Kidney (tissue), 14 donors: ENCODE data around the gene MED14. TPM values are rescaled to one million over a fixed set of nuclear protein-coding genes. Genes with fewer than 3 reads are reported as not detected.
A peak's percentile ranks its signal among the peaks of the same experiment; 100 is the strongest.

Experiments
- DNase-seq, 5 donors: peaks; one replicate each; pipeline ENCODE4 v3.0.0-alpha.2; 2013 to 2020
- FAIRE-seq: peaks from 2 replicates; lab custom pipeline; 2012; peaks lifted over from hg19 to GRCh38; lab: Jason Lieb, UNC
- H3K27ac ChIP-seq, 2 donors: one replicate each; pipeline ENCODE4 v1.7.0; 2013; ENCODE audit warnings: low read depth in 2 of 2, low read length in 2 of 2, inconsistent platforms in 1 of 2
- H3K27me3 ChIP-seq: one replicate; pipeline ENCODE4 v1.7.1; 2013; ENCODE audit warnings: low read length, inconsistent platforms; ENCODE audit not compliant: control insufficient read depth, insufficient read depth
- H3K36me3 ChIP-seq, 3 donors: one replicate each; pipeline versions ENCODE4 v1.7.0 to v1.7.1; 2013; ENCODE audit warnings: low read length in 3 of 3, control low read depth in 1 of 3, inconsistent platforms in 1 of 3; ENCODE audit not compliant: insufficient read depth in 3 of 3, control insufficient read depth in 2 of 3
- H3K4me1 ChIP-seq, 3 donors: one replicate each; pipeline versions ENCODE4 v1.7.0 to v1.7.1; 2013; ENCODE audit warnings: low read length in 3 of 3, inconsistent platforms in 1 of 3, low read depth in 1 of 3; ENCODE audit not compliant: control insufficient read depth in 2 of 3, insufficient read depth in 2 of 3
- H3K4me3 ChIP-seq, 3 donors: one replicate each; pipeline versions ENCODE4 v1.7.0 to v1.8.1; 2013; ENCODE audit warnings: low read length in 3 of 3, control low read depth in 1 of 3, inconsistent platforms in 1 of 3
- H3K9ac ChIP-seq, 3 donors: one replicate each; pipeline versions ENCODE4 v1.7.0 to v1.7.1; 2013; ENCODE audit warnings: low read length in 3 of 3, control low read depth in 1 of 3, inconsistent platforms in 1 of 3
- H3K9me3 ChIP-seq, 3 donors: one replicate each; pipeline versions ENCODE4 v1.7.0 to v1.7.1; 2013; ENCODE audit warnings: low read length in 3 of 3, control low read depth in 1 of 3, inconsistent platforms in 1 of 3; ENCODE audit not compliant: control insufficient read depth in 2 of 3, insufficient read depth in 1 of 3
- intact Hi-C: fragments of 100-400 bp; cut with DNase I; formaldehyde crosslinking; loops from one replicate; pipeline ENCODE4 v1.11.1; 2022
- polyA plus RNA-seq: library from polyadenylated mRNA; stranded (reverse); fragments of 350-450 nt; fragmentation: Illumina TruSeq; extraction: RNeasy Lipid Tissue Mini Kit (QIAGEN cat#74804); gene quantifications from one replicate; pipeline ENCODE4 v1.2.3, GENCODE V29; 2014; ENCODE audit warnings: low read depth, low replicate concordance; ENCODE audit not compliant: insufficient read depth
- total RNA-seq: library from RNA; stranded (reverse); fragmentation: NEBNext Ultra II Directional; extraction: Animal tissue kit (Norgen Biotek cat#: 25700); gene quantifications from one replicate; pipeline ENCODE4 v1.2.1, GENCODE V29; 2021
- TF ChIP-seq, protein P1 (sequence below): IDR thresholded peaks from 3 replicates; pipeline ENCODE4 v1.5.1; 2012; ENCODE audit warnings: mild to moderate bottlenecking, moderate library complexity, borderline replicate concordance; ENCODE audit not compliant: insufficient read depth; ENCODE audit errors: extremely low read depth
- donor health status: control.
- donor health status: control.
- donor health status: control.
- donor health status: control.
- donor health status: control.
- donor health status: DM: yes; HTN: yes; CAD: no.
- donor health status: Normal renal cell carcinoma (clear cell type).

Gene MED14
- total and polyA plus RNA-seq, 2 donors from 2014 or later = 5.9 to 53.7 TPM

DNA sequence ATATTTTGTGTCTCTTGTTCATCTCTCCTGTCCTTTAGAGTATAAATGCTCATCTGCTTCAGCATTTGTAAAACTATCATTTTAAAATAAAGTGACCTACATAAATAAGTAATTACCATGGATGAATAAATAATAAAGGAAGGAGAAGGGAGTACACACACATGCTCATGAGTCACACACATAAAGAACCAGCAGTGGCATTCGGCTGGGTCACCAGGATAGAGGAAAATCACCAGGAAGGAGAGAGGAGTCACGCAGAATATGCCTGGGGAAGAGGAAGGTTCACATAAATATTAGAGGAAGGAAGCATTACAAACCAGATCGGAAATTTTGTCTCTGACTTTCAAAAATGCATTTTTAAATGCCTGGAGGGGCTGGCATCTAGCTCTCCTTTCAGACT is 38.5 kb upstream of the MED14 start:
- peak; percentile 89 for FAIRE-seq
- intact Hi-C loops = no loop called here
- TF ChIP-seq, protein P1, sequence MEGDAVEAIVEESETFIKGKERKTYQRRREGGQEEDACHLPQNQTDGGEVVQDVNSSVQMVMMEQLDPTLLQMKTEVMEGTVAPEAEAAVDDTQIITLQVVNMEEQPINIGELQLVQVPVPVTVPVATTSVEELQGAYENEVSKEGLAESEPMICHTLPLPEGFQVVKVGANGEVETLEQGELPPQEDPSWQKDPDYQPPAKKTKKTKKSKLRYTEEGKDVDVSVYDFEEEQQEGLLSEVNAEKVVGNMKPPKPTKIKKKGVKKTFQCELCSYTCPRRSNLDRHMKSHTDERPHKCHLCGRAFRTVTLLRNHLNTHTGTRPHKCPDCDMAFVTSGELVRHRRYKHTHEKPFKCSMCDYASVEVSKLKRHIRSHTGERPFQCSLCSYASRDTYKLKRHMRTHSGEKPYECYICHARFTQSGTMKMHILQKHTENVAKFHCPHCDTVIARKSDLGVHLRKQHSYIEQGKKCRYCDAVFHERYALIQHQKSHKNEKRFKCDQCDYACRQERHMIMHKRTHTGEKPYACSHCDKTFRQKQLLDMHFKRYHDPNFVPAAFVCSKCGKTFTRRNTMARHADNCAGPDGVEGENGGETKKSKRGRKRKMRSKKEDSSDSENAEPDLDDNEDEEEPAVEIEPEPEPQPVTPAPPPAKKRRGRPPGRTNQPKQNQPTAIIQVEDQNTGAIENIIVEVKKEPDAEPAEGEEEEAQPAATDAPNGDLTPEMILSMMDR = no peak
- Histone ChIP-seq H3K36me3 (no peaks in the 10 kb centered on the region), H3K27ac (no peak overlapping the region), H3K9ac (no peak overlapping the region), H3K4me3 (no peak overlapping the region), H3K4me1 (no peaks in the 10 kb centered on the region), H3K27me3 (no peaks in the 10 kb centered on the region), H3K9me3 (no peaks in the 10 kb centered on the region)
- no peak for DNase-seq

DNA sequence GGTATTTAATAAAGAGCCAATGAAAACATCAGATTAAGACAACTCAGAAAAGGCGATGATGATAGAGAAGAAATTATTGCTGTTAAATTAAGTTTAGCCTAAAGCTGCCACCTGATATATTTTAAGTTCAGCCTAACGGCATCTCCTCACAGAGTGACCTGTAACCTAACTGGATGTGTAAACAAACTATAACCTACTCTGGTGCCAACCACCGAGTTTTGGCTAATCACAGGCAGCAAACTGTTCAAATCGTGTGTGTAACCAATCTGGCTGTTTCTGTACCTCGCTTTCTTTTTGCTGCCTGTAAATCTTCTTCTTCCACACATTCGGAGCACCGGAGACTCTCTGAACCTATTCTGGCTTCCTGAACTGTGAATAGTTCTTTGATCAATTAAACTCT is 37.8 kb upstream of the MED14 start:
- H3K4me3 ChIP-seq = no peak overlapping the region
- no peak for DNase-seq
- no peak overlapping the region for H3K9ac ChIP-seq
- TF ChIP-seq, protein P1 = no peak
- FAIRE-seq = no peak
- no peaks in the 10 kb centered on the region for H3K36me3 ChIP-seq
- H3K27ac ChIP-seq = no peak overlapping the region
- H3K4me1 ChIP-seq = no peaks in the 10 kb centered on the region
- no peaks in the 10 kb centered on the region for H3K9me3 ChIP-seq
- intact Hi-C loops = no loop called here
- no peaks in the 10 kb centered on the region for H3K27me3 ChIP-seq

DNA sequence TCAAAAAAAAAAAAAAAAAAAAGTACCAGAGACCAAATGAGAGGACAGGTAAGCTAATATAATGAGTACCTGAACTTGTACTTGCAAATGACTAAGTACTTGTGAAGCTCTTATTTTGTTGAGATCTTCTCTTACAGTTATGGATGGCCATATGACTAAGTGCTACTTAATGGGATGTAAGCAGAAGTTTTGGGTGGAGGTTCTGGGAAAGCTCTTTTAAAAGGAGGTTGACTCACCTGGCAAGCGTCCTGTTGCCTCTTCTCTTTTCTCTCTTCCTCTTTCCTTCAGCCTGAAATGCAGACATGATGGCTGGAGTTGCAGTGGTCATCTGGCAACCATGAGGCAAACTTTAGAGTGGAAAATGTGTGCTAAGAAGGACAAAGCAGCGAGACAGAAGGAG is 36.9 kb upstream of the MED14 start:
- Histone ChIP-seq H3K4me3 (no peak overlapping the region), H3K4me1 (no peaks in the 10 kb centered on the region), H3K27ac (no peak overlapping the region), H3K9ac (no peak overlapping the region), H3K9me3 (no peaks in the 10 kb centered on the region), H3K27me3 (no peaks in the 10 kb centered on the region), H3K36me3 (no peaks in the 10 kb centered on the region)
- DNase-seq (no peak), FAIRE-seq (no peak)
- TF ChIP-seq, protein P1 = no peak
- intact Hi-C loops = no loop called here

DNA sequence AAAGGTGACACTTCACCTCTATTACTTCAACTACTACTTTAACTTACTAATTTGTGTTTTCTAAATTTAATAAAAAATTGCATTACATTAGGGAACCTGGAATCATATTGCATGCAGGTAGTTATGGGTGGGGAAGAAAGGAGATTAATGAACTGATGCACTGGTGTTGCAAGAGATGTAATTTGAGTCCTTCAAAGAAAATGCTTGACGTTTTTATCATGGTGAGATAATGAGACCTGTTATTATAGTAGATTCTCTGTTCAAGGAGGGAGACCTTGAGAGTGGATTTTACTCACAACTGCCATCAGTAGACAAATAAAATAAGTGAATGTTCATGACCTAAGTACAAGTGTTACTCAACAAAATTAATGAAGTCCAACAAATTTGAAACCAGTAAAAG is 26.4 kb upstream of the MED14 start:
- FAIRE-seq (no peak), DNase-seq (no peak)
- Histone ChIP-seq H3K27ac (no peak overlapping the region), H3K36me3 (no peaks in the 10 kb centered on the region), H3K9ac (no peak overlapping the region), H3K4me1 (no peaks in the 10 kb centered on the region), H3K9me3 (no peaks in the 10 kb centered on the region), H3K27me3 (peaks cover 2% of the 10 kb centered on the region), H3K4me3 (no peak overlapping the region)
- TF ChIP-seq, protein P1 = no peak
- intact Hi-C loops = no loop called here
